GM04503 (cell line): ENCODE results near the gene CHKB.

Source experiments
- DNase-seq: peaks from one replicate; pipeline ENCODE4 v3.0.0-alpha.2; 2012; ENCODE audit warnings: low read depth

CHKB gene

DNA sequence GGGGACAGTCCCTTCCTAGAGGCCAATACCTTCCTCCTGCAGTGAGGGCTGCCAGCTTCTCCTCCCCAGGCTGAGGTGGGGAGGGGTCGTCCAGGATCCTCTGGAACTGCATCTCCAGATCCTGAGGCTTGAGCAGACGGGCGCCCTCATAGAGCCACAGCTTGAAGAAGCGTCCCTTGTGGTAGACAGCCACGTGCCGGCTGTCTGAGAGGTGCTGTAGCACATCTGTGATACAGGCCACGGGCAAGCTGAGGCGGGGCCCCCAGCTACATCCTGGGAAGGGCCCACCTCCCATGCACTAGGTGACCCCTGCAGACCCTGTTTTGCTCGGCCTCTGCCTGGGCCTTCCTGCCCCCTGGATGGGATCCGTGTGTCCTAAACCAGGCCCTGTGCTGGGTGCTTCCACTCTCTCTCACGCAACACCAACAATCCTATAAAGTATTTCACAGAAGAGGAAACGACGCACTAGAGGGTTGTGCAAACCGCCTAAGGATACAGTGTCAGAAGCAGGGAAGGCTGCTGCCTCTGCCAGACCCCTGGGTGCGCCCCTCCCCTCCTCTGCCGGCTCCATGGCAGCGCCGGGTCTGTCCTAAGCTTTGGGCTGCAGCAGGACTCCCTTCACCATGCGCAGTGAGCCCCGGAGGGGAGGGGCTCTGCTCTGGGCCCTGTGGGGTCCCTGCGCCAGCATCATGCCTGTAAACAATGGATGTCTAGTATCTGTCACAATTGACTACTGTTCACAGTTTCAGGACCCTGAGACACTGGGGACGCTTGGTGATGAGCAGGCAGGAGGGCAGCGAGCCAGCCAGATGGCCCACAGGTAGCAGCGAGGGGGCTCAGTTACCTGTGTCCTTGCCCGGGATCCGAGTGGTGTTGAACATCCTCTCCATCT, 8.9 kb downstream of the CHKB start:
- DNase-seq: no peak

- no peak for DNase-seq
These were observed 9.7 kb downstream of the CHKB start for GRCh38 chr22:50572965-50573364.

DNA sequence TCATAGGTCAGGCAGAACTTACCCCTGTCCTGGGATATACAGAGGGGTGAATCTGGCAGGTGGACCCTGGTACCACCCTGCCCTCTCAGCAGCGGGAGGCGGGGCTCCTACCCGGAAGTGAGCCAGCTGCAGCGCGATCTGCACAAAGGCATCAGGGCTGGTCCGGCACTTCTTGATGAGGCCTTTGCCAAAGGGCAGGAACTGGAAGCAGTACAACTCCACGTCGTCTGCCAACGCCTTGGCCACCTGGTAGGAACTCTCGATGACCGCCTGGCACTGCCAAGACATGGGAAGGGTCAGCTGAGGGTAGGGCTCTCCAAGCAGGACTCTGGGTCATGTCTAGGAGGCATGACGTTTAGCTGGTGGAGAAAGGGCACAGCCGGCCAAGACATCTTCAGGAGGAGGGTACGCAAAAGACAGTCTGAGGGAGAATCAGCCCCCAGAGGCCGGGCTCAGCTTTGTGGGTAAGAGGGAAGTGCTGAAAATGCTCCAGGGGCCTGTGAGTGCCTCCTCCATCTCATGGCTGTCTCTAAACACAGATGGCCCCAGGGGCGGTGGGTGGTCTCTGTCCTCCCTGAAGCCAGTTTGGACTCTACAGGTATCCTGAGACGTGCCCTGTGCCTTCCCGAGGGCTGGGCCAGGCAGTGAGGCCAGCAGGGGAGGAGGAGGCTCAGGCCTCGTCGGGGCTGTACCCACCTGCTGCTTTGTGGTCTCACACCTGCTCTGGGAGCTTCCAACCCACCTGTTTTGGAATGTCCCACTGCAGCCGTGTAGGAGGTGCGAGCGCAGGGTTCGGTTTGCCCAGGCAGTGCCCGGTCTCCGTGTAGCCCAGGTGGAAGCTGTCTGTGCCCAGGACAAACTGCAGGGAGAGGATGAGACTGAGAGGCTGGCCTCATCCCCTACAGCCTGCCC, 11.1 kb downstream of the CHKB start:
- no peak for DNase-seq

- DNase-seq: no peak
These were observed 11.8 kb downstream of the CHKB start for GRCh38 chr22:50570861-50571260.

DNA sequence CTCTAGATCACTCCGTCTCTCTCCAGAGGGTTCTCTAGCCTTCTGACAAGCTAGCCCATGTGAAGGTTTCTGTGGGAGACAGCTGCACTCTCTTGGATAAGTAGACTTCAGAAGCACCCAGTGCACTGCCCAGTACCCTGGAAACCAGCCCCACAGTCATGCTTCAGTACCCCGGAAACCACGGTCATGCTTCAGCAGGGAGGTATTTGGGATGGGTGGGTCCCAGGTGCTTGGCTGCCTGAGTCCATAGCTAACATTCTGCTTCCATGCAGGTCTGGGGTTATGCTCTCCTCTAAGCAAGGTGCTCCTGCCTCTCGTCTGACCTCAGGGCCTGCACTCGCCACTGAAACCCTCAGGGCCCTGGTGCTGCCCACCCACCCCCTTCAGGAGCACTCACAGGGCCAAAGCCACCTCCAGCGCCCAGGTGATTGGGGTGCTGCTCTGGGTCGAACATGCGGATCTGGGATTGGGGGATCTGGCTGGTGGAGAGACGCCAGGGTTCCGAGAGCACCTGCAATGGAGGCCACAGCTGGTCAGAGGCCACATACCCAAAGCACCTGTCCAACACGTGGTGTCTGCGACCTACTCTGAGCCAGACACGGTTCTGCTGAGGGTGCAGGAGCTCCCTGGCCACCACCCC, 12.6 kb downstream of the CHKB start:
- no peak for DNase-seq

DNA sequence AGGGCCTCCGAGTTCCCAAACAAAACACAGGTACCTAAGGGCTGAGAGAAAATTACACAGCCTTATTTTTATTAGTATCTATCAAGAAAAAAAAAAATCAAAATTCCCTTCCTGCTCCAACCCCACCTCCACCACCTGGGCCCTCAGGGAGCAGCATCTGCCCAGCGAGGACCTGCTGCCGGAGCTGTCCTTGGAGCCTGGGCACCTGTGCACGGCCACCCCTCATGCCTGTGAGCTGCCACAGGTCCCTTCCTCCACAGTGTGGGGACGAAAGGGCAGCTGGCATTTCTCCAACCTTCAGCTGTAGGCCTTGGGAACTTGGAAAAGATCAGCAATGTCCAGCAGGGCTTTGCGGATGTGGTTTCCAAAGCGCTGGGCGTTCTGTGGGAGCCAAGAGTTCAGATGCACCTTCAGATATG, 13.6 kb downstream of the CHKB start:
- DNase-seq: no peak

- DNase-seq: no peak
These were observed 14.0 kb downstream of the CHKB start for GRCh38 chr22:50568626-50569025.

GRCh38 chr22:50567721-50568252, 14.9 kb downstream of the CHKB start:
- no peak for DNase-seq

- DNase-seq: no peak
These were observed 18.4 kb downstream of the CHKB start for GRCh38 chr22:50564289-50564688.

DNA sequence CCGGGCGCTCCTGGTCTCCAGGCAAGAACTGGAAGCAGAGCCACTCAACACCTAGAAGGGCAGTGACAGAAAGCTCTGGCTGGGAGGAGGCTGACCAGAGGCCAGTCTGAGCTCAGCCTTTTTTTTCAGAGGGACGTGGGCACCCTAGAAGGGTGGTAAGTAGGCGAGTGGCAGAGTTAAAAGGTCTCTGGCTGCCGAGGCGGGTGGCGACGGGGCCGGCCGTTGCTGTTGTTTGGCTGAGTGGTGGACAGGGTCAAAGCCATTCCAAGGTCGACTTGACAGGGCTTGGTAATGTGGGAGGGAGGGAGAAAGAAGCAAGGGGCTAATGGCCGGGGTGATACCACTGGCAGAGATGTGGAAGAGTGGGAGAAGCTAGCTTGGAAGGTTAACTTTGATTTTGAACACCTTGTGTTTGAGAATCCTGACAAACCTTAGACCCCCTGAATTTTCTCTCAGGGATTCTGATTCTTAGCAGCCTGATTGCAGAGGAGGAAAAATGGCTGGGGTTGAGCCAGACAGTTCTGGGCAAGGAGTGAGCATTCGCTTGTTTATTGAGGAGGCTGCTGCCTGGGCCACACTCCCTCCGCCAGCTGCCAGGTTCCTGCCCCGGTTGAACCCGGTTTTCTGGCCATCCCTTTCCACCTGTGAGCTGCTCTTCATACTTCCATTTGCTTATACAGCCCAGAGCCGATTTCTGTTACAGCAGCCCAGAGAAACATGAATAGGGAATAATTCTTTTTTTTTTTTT, 19.1 kb downstream of the CHKB start:
- no peak for DNase-seq

DNA sequence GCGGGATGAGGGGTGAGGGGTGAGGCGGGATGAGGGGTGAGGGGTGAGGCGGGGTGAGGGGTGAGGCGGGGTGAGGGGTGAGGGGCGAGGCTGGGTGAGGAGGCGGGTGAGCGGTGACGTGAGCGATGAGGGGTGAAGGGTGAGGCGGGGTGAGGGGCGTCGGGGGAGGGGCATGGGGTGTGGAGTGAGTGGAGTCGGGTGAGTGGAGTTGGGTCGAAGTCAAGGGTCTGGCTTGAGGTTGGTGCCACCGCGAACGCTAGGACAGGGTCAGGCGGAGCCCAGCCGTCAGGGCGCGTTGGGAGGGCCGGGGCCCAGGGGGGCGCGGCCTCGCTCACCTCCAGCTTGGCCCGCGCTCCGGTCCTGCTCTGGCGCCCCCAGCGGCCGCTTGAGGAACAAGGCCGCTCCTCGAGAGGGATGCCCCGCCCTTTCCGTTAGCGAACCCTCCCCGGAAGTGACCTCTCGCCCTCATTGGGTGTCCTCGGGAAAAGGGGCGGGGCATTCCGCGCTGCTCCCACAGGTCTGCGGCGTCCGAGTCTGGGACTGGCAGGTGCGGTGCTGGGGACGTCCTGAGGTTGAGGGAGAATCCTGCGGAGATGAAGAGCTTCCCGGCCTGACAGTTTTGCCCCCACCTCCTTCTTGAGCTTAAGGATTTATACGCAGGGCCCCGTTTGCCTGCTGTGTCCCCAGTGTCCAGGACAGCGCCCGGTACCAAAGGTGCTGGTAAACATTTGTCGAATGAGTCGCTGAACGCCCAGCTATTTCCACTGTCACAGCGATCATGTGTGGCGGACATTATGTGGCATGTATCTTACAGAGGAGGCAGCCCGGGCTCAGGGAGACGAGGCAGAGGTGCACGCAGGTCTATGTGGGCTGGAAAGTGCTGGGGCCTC, 19.9 kb downstream of the CHKB start, which contains the start of gene SYCE3:
Gene SYCE3, minus strand, starts transcription at position 397 of the 890 bp plus-strand sequence. CDS start 6,514 bp downstream, outside the sequence.
- DNase-seq: peak; percentile 42

DNA sequence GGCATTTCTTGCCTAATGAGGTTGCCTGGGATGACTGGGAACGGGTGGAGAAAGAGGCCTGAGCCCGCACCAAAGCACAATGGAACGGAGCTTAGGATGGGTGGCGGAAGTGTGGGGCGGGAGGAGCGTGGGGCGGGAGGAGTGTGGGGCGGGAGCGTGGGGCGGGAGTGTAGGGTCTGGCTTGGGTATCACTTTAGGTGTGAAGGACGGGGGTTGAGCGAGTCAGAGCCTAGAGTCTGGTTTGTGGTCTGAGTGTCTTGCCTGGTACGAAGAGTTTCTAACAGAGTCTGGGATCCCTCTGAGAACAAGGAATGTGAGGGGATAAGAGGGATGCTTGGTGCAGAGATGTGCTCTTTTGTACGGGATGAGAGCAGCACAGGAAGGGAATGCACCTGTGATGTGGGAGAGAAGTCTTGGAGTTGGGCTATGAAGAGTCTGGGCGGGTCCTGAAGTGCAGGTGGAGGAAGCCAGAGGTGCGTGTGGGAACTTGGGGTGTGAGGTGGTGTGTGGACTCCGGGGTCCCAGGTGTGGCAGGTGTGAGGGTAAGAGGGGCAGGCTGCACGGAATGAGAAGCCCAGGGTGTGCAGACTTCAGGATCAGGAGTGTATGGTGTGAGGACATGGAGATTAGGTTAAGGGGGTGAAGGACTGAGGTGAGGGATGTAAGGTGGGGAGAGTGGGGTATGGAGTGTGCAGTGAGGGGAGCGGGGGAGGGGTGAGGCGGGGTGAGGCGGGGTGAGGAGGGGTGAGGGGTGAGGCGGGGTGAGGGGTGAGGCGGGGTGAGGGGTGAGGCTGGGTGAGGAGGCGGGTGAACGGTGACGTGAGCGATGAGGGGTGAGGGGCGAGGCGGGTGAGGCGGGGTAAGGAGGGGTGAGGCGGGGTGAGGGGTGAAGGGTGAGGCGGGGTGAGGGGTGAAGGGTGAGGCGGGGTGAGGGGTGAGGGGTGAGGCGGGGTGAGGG, 21.0 kb downstream of the CHKB start:
- DNase-seq: no peak

- DNase-seq: no peak
These were observed 22.6 kb downstream of the CHKB start for GRCh38 chr22:50560034-50560433.

DNA sequence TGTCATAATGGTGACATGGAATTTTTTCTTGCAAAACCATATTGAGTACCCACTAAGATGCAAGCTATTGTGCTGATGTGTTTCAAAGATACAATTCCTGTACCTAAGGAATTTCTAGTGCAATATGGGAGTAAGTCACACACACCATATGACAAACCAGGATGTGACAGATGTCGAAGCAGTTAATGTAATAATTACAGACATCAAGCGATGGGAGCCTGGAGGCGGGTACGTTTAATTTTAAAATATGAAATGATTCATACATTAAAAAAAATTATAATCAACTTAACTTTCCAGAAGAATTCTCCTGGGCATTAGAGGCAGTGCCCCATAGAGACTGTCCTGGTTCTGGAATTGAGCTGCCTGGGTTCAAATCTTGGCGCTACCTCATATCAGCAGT, 25.9 kb downstream of the CHKB start:
- DNase-seq: no peak

DNA sequence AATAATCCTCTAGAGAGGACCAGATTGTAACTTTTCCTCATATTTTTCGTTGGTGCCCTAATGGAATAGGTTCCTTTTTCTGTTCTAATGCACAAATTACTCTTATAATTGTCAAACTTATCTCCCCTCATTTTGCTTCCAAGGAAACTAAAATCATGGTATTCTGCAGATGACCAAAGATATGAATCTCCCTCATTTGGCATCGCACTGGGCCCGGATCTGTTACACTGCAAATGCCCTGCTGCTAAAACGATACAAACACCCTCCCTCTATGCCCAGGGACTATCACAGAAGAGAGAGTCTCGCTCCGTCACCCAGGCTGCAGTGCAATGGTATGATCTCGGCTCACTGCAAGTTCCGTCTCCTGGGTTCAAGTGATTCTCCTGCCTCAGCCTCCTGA, 29.3 kb downstream of the CHKB start:
- no peak for DNase-seq

GRCh38 chr22:50551160-50551752, 31.4 kb downstream of the CHKB start:
- DNase-seq: no peak

- DNase-seq: no peak
These were observed 32.3 kb downstream of the CHKB start for GRCh38 chr22:50550395-50550794.

DNA sequence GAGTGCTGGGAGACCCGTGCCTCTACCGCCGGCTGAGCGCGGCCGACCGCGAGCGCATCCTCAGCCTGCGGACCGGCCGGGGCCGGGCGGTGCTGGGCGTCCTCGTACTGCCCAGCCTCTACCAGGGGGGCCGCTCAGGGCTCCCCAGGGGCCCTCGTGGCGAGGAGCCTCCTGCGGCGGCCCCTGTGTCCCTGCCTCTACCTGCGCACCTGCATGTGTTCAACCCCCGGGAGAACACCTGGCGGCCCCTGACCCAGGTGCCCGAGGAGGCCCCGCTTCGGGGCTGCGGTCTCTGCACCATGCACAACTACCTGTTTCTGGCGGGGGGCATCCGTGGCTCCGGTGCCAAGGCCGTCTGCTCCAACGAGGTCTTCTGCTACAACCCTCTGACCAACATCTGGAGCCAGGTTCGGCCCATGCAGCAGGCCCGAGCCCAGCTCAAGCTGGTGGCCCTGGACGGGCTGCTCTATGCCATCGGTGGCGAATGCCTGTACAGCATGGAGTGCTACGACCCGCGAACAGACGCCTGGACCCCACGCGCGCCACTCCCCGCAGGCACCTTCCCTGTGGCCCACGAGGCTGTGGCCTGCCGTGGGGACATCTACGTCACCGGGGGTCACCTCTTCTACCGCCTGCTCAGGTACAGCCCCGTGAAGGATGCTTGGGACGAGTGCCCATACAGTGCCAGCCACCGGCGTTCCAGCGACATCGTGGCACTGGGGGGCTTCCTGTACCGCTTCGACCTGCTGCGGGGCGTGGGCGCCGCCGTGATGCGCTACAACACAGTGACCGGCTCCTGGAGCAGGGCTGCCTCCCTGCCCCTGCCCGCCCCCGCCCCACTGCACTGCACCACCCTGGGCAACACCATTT, 33.5 kb downstream of the CHKB start:
- DNase-seq: no peak
